Right kidney (tissue), 1 donor: ENCODE results near the gene SPINT1.
"Not testable (repeated sequence)": the region's sequence is repeated elsewhere in the genome, so short reads cannot be mapped to it uniquely, and the experiment has no call there.

Experiments
- DNase-seq: peaks from one replicate; pipeline ENCODE4 v3.0.0-alpha.2; 2016

Gene SPINT1

DNA sequence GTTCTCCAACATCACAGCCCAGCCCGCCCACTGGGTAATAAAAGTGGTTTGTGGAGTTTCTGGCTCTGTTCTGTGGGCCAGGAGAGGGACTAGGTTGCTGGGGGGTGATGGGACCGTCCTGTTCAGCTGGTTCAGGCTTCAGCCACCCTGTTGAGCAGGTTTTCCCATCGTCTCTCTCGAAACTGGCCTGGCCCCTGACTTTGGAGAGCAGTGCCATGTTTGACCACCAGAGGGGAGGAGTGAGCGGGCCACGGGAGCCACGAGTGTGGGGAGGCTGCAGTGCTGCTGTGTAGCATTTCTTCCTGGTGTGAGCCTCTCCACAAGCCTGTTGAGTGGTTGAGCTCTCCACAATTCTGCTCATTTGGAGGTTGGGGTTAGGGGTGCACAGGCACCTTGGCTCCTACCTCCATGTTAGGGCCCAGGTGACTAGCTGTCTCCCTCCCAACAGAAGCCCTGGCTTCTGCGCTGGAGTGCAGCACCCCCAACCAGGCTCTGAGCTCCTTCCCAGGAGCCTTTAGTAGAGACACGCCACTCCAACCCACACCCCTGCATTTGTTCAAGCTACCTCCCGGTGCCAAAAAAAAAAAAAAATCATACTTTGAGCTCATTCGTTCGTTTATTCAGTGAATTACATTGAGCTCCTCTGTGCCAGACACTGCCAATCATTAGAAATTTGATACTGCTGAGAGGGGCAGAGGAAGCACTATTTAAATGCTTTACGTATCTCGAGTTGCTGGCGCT lies 13.9 kb downstream of the SPINT1 start:
- DNase-seq = peak; percentile 77

DNA sequence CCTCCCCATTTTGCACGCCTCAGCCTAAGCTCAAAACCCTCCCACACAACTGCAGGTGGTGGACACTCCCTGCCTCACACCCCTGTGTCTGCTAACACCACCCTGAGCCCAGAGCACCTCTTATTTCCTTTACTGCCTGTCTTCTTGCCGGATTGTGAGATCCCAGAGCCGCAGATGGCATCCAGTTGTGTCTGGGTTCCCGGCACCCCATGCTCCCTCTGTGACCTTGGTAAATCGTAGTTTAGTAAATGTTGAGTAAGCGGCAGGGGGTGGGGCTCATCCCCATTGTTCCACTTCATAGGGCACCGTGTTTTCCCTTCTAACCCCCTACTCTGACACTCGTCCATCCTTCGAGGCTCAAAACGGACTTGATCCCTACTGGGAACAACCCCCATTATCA lies 14.9 kb downstream of the SPINT1 start:
- DNase-seq = no peak

DNA sequence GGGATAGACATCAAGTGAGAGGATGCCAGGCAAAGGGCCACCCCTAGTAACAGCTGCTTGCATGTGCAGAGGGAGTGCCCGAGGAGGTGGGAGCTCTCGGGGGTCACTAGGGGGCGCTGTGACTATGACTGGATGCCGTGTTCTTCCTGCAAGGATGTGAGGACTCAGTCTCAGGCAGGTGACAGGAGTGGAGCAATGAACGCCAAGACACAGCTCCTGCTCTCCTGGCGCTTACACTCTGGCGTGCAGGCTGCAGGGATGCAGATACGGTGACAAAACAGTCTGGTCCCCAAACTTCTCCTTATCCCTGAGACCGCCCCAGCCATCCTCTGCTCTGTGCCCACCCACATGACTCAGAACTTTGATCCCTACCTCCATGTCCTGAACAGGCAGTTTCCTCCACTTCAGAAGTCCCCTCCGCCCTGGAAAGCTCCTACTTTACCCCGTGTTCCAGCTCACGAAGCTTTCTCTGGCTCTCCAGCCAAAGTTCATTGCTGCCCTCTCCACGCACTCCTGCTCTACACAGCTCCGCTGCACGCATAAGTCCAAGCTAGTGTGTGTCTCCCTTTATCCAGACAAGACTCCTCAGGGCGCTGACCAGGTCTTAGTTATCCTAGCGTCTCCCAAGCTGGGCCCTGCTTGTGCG lies 15.5 kb downstream of the SPINT1 start:
- DNase-seq = peak; percentile 42

DNA sequence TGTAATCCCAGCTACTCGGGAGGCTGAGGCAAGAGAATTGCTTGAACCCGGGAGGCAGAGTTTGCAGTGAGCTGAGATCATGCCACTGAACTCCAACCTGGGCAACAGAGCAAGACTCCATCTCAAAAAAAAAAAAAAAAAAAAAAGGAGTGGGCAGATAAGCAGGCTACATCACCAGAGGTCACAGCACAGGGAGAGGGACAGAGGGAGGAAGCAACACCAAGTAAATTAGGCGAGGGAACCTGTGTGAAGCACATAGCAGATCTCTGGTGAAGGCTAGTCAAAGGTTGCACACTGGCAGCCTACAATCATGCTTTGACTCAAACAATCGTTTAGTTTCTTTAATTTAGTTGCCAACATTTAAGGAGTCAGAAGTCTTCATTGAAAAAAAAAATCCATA lies 17.3 kb downstream of the SPINT1 start:
- DNase-seq = not testable (repeated sequence)

DNA sequence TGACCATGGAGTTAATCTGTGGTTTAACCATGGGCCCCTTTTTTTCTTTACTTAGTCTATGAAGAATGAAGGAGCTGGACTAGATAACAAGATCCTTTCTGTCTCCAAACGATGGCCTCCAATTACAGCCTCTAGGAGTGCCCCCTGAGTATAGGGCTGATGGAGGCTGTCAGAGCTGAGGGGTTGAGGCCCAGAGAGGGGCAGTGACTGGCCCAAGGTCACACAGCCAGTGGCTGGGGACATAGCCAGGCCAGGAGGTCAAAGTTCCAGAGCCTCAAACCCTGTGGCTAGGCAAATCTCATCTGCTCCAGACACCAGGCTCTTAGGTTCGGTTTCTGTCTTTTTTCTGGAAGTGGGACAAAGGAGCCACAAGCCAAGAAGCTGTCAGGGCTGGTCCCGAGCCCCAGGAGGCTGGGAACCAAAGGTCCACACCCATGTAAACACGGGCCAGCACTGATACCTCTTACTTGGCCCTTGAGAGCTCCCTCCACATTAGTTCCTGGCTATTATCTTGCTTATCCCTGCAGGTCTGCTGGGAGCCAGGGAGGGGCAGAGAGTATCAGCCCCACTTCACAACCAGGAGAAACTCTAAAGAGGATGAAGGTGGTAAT lies 19.9 kb downstream of the SPINT1 start:
- DNase-seq = no peak

DNA sequence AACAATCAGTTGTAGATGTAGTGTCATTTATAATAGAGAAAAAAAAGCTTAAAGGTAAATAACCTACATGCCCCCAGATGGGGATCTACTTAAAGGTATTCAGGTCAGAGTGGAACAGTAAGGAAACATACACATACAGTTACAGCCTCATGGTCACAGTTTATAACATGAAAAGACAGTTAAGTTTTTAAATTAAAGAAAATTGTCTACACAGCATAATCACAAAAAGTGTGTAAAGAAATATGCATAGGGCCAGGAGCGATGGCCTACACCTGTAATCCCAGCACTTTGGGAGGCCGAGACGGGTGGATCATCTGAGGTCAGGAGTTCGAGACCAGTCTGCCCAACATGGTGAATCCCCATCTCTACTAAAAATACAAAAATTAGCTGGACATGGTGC lies 23.4 kb downstream of the SPINT1 start:
- no peak for DNase-seq

DNA sequence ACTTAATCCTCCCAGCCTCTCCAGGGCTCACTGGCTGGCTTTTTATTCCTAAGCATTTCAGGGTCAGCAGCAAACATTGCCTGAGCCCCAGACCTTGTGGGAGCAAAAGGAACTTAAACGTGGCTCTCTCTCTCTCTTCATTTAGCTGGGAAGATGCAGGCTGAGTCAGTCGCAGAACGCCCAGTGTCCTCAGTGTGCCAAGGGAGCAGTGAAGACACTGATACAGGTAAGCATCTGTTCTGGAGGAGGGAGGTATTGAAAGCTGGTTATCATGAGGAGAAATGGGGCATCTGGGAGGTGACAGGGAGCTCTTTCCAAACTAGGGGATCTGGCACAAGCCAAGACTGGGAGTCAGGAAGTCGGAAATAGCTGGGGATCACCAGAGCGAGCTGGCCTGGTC lies 25.8 kb downstream of the SPINT1 start:
- DNase-seq = no peak

DNA sequence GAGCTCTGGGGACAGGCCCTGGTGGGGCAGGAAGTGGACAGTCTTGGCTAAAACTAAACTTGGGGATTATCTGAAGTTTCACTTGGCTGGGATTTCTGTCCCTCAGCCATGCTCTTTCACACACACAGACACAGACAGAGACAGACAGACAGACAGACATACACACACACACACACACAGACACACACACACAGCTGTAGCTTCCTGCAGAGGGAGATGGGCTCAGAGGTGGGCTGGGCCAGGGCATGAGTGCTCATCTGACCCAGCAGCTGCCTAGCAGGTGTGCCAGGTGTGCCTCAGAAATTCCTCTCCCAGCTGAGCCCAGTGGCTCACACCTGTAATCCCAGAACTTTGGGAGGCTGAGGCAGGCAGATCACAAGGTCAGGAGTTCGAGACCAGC lies 26.9 kb downstream of the SPINT1 start:
- DNase-seq = no peak

DNA sequence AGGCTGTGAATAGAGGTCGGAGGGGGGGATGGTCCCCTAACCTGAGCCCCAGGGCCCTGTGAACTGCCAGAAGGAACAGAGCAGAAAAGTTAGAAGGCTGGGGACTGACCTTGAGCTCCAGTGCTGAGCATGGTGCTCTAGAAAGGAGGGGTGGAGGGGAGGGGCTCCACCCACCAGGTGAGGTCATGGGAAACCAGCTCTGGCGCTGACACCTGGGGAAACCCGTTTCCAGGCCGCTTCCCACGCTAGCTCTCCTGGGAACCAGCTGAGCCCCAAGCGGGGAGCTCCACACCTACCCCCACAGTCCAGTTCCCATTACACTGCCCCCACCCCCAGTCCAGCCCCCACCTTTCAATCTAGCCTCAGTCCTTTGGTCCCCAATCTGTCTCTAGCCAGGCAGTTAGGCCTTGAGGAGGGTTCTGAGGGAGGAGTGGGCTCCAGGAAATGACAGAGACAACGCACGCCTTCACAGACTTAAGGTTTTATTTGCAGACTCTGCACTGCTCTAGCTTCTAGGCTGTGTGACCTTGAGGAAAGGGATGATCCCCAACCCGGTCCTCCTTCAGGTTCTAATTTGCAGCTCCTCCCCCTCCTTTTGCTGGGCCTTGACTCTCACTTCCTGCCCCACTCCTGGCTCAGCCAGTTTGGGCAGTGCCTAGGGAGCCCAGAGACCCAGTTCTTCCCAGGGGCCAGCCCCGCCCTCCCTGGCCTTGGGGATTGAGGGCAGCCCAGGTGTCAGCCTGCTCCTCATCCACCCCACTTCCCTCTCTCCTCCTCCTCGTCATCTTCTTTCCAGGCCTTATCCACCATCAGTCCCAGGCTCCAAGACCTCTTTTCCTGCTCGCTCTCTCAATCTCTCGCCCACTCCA lies 28.1 kb downstream of the SPINT1 start:
- peak; percentile 31 for DNase-seq

DNA sequence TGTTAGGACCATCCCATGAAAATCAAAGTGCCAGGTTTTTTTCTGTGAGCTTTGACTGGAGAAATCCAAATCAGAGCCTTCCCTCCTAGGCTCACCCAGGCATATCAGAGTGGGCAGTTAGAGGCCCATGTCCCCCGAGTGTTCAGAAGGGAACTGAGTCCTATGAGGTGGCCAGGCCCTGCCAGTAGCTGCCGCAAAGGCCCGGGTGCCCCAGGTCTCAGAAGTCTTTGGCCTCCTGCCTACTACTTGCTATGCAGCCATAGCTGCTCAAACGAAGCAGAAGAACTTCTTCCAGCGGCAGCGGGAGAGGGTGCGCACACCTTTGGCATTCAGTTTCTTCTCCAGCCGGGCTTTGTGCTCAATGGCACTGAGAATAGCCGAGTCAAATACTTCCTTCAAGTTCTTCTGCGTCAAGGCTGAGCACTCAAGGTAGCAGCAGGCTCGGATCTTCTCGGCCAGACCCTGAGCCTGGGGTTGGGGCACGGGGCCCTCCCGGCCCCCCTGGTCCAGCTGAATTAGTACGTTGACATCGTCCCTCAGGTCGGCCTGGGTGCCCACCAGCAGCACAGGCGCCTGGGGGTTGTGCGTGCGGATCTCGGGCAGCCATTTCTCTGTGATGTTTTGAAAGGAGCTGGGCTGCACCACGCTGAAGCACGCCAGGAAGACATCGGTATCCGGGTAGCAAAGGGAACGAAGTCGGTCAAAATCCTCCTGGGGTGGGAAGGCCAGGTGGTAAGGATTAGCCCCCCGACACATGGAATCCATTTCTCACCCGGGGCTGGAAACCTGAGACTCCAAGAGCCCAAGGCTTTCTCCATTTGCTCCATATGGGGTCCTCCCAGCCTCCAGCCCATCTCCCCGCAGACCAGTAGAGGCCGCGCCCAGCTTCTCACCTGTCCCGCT lies 29.2 kb downstream of the SPINT1 start:
- DNase-seq = peak; percentile 16

DNA sequence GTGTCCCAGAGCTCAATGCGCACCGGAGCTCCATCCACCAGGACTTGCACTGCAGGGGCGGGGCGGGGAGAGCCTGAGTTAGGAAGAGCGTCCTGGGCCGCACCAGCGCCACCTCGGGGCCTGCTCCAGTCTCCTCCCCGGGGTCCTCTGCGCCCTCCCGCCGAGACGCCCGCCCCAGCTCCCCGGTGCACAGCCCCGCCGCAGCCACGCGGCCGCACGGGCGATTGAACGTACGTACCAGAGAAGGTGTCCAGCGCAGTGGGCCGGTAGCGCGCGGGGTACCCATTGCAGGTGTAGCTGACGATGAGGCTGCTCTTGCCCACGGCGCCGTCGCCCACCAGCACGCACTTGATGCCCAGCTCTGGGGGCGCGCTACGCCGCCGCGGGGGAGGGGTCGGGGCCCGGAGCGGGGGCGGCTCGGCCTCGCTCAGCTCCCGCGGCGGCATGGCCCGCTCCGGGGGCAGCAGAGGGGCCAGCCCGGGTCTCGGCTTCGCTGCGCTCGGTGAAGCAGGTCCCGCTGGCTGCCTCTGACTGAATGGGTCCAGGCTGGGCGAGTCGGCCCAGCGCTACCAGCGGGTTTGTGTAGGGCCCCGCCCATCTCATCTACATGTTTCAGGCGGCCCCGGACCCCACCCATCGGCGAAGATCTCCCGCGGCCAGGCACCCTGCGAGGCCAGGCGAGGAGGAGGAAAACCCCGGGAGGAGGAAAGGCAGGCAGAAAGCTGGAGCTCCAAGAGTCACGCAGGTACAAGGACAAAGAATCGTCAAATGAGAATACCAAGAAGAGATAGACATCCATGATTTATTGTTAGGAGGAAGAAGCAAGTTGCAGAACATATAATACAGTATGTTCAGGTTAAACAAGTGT lies 30.1 kb downstream of the SPINT1 start, which contains the start of gene RHOV:
RHOV (minus strand) TSS at position 541 of the 868 bp plus-strand sequence; CDS start at position 446, 95 bp downstream.
- DNase-seq = peak; percentile 70

DNA sequence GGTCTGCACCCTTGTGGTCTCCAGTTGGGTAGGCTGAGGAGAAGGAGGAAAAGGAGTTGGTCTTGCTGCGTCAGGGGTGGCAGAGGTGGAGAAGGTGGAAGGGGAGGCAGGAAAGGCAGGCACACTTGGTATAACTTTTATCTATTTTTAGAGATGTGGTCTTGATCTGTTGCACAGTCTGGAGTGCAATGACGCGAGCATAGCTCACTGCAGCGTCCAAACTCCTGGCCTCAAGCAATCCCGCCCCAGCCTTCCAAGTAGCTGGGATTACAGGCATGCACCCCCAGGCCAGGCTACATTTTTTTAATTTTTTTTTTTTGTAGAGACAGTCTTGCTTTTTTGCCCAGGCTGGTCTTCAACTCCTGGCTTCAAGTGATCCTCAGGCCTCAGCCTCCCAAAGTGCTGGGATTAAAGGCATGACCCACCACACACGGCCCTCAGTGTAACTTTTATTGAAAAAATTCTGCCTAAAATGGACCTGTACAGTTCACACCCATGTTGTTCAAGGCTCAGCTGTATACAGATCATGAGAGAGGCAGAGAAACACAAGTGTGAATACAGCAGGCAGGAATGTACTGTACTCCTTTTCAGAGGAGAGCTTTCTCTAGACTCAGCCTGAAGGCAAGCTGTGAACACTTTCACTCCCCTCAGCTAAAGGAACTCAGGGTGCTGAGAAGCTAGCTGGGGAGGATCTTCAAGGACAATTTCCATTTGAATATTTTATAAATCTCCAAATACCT lies 32.3 kb downstream of the SPINT1 start:
- no peak for DNase-seq

DNA sequence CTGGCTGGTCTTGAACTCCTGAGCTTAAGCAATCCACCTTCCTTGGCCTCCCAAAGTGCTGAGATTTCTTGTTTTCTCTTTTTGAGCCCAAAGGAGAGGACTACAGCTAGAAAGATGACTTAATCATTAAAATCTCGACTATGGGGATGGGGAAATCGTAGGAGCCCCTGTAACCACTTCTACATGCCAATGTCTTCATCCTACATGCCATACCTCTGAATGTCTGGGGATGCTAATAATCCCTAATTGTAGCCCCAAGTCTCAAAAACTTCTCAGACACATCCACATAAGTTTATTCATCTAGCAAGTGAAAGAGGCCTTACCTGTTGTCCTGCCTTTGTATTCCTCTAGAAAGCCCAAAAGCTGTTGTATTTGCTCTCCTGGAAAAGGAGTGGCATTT lies 33.8 kb downstream of the SPINT1 start:
- DNase-seq = no peak

DNA sequence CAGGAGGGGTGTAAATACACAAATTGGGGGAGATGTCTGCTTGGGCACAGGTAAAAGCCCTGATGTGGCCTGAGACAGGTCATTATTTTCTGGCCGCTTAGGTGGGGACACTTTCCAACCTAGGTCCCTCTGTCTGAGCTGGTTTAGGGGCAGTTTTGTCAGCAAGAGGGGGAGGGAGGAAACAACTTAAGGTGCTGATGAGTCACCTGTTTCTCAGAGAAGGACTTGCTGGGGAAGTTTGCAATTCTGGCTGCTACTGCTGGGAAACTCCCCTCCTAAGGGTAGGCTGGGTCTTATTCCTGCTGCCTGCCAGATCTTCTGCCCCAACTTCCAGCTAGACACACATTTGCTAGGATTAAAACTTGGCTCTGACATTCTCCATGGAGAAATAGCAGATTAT lies 34.9 kb downstream of the SPINT1 start:
- DNase-seq = no peak

DNA sequence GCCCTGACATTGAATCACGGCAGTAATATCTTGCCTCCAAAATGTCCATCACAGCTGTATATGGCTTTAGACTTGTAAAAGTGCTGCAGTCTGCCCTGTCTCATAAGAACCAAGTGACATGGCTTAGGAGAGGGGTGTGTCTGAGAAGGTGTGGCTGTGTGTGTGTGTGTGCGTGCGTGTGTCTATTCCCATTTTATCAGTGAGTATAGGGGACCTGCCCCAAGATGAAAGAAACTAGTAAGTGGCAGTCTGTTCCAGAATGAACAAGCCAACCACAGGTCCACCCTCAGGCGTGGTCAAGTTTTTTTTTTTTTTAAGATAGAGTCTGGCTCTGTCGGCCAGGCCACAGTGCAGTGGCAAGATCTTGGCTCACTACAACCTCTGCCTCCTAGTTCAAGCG lies 35.8 kb downstream of the SPINT1 start:
- no peak for DNase-seq

DNA sequence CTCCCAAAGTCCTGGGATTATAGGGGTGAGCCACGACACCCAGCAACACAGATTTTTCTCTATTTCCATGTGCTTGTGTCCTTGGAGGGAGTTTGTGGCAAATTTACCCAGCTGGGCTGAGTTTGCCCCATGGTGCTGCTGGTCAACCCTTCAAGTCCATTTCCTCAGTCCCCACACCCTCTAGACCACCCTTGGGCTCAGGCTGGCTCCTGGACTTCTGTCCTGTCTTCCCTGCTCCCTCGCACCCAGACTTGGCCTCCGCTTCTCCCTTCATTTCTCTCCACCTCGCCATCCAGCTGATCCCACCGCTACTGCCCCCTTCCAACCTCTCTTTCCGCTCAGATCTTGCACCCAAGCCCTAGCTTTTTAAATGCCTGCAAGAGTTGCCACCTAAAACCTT lies 37.5 kb downstream of the SPINT1 start:
- no peak for DNase-seq

DNA sequence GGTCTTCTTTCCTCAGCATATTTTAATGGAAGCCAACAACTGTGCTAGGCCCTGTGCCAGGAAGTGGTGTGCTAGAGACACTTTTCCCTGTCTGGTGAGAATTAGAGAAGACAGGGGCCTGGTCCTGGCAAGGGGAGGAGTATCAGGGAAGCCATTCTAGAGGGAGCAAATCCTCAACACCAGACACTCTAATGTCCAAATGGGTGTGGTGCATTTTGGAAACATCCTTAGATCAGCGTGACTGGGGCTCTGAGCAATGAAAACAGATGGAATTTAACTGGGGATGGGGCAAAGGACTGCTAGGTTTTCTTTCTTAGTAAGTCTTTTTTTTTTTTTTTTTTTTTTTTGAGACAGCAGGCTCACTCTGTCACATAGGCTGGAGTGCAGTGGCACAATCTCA lies 42.7 kb downstream of the SPINT1 start:
- no peak for DNase-seq

DNA sequence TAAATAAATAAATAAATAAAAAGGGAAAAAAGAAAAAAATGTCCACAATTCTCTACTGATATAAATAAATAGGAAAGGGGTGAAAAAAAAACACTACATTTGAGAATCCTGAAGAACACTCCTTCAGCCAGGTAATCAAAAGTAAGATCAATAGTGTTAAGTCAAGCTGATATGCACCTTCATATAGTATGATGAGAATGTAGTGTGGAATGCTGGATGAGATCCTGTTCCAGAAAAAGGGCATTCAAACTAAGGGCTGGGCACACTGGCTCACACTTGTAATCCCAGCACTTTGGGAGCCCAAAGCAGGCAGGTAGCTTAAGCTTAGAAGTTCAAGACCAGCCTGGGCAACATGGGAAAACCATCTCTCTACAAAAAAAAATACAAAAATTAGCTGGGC lies 45.3 kb downstream of the SPINT1 start:
- DNase-seq = no peak

DNA sequence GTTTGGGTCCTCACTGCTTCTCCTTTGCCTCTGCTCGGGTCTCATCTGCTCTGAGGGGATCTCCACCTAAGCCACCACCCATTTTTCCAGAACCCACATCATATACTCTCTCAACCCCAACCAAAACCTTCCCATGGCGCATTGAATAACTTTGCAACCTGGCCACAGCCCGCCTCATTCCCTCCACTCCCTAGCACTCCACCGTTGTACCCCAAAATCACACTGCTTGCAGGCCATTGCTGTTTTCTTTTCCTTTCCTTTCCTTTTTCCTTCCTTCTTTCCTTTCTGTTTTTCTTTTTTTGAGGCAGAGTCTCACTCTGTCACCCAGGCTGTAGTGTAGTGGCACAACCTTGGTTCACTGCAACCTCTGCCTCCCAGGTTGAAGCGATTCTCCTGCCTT lies 47.3 kb downstream of the SPINT1 start:
- DNase-seq = no peak
